ENCODE data around the gene EGLN2. TPM values are rescaled to one million over a fixed set of nuclear protein-coding genes. Genes with fewer than 3 reads are reported as not detected.
A peak's percentile ranks its signal among the peaks of the same experiment; 100 is the strongest.

EGLN2 gene
- total and polyA plus RNA-seq, 9 of the 15 experiments (the other 6 are each of a cell fraction or from before 2014, with no cell fraction given), result 9.6 to 114 (median 71.0) TPM

DNA sequence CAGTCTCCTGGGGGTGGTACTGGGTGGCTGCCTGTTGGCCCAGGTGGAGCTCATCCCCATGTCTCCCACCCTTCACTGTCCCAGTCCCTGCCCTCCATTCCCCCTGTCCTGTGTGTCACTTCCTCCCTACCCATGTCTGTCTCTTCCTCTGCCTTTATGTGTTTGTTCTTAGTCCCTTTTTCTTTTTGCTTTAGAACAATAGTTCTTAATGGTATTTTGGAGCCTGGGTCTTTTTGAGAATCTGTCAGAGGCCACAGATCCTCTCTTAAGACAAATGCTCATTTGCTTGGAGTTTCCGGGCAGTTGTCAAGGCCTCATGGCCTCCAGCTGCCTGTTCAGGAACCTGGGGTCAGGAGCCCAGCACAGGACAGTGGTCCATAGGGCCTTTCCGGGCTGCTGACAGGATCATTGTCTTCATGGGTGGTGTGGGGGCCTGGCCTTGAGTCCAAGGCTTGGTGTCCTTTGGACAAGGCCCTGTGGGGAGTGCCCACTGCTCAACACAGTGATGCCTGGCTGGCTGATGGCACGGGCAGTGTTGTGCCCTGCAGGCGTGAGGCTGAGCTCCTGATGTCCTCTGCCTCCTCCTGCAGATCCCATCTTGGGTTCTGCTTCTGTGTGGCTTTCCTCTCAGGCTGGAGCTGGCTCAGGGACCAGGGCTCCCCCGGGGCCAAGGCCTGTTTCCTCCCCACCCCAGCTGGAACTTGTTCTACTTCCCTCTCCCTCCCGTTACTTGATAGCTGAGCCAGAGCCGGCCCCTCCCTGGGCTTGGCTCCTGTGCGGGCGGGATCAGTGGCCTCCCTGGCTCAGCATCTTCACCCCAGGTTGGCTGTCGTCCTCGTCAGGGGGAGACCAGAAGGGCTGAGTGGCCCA, 3.5 kb downstream of the EGLN2 start:
- 27% methylated on average over 9 of the region's 11 CpGs for WGBS (ENCODE audit: insufficient coverage, low coverage, missing lambda C conversion rate)
- Histone ChIP-seq H3K36me3 (ENCODE audit: control insufficient read depth, insufficient read depth, low read length) (peaks cover 73% of the 10 kb centered on the region), H3K4me1 (replicated peaks in 1 of 2; ENCODE audit: control insufficient read depth in 2 of 2, insufficient read depth in 2 of 2, low read length in 2 of 2) (peaks cover 50 to 79% of the 10 kb centered on the region in 2 experiments), H2AFZ (ENCODE audit: low read depth, low read length) (no peak overlapping the region), H3K27ac (ENCODE audit: extremely low read depth, low read depth, low read length) (peak overlapping the region; percentile 53; the same call in 2 of the 3 replicates), H3K9ac (ENCODE audit: insufficient read depth in 1 of 2, low read depth in 2 of 2, low read length in 2 of 2) (peak overlapping the region; percentile 28 to 91), H3K4me3 (peak overlapping the region; percentile 19), H3K9me1 (ENCODE audit: control insufficient read depth, insufficient read depth, low read length) (peaks cover 24% of the 10 kb centered on the region), H4K20me1 (replicated peaks; ENCODE audit: control insufficient read depth, insufficient read depth, low read length) (peaks cover 58% of the 10 kb centered on the region), H3K79me2 (ENCODE audit: control insufficient read depth, insufficient read depth, low read length) (peaks cover 83% of the 10 kb centered on the region), H3K9me3 (replicated peaks; ENCODE audit: control insufficient read depth, insufficient read depth, low read depth, low read length) (no peaks in the 10 kb centered on the region), H3K27me3 (ENCODE audit: control insufficient read depth in 2 of 2, insufficient read depth in 2 of 2, low read length in 2 of 2) (no peaks in the 10 kb centered on the region), H3K4me2 (ENCODE audit: insufficient read depth, low read length) (peak overlapping the region; percentile 79)
- in situ Hi-C loops (cut with MboI) (no loop called here), intact Hi-C loops (cut with micrococcal nuclease) (no loop called here)
- ATAC-seq (peak; percentile 9), DNase-seq (ENCODE audit: extremely low read depth in 1 of 4, low spot score in 3 of 4) (peak in 3 of 4 experiments; percentile 20 to 69 (median 44)), FAIRE-seq (peak; percentile 70)
- no TSS peak for BruUV-seq (replicated peaks)
- CTCF ChIA-PET (ENCODE audit: low intra/inter-chr PET ratio), result no interaction called here
- POLR2A ChIA-PET, result interaction anchor here (0.5 to 2.1 kb wide), 11 partner anchors 9 to 463 kb away, joined by 3 to 7 read pairs (median 4); partner anchors contain the start of genes ACTMAP, RAB4B and SNRPA
- TF ChIP-seq, protein P1, sequence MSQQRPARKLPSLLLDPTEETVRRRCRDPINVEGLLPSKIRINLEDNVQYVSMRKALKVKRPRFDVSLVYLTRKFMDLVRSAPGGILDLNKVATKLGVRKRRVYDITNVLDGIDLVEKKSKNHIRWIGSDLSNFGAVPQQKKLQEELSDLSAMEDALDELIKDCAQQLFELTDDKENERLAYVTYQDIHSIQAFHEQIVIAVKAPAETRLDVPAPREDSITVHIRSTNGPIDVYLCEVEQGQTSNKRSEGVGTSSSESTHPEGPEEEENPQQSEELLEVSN (IDR thresholded peaks at IDR 0.05; ENCODE audit: borderline replicate concordance in 1 of 2, extremely low read depth in 1 of 2, insufficient read depth in 1 of 2, insufficient read length in 1 of 2, low read depth in 1 of 2, low read length in 1 of 2, poor library complexity in 1 of 2, severe bottlenecking in 1 of 2), result peak in 1 of 2 experiments; percentile 19
- TF ChIP-seq RBM22 (IDR thresholded peaks at IDR 0.05; ENCODE audit: low read depth, low read length, poor library complexity, severe bottlenecking) (peak; percentile 24), NFYB (IDR thresholded peaks at IDR 0.05; ENCODE audit: extremely low read depth, insufficient read length) (no peak), POLR2G (IDR thresholded peaks at IDR 0.05; ENCODE audit: low read depth, low read length) (peak; percentile 62), ZNF717 (CRISPR knock-in tag; IDR thresholded peaks at IDR 0.05) (no peak)
- TF ChIP-seq, protein P2, sequence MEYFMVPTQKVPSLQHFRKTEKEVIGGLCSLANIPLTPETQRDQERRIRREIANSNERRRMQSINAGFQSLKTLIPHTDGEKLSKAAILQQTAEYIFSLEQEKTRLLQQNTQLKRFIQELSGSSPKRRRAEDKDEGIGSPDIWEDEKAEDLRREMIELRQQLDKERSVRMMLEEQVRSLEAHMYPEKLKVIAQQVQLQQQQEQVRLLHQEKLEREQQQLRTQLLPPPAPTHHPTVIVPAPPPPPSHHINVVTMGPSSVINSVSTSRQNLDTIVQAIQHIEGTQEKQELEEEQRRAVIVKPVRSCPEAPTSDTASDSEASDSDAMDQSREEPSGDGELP (CRISPR knock-in tag; IDR thresholded peaks at IDR 0.05; ENCODE audit: borderline replicate concordance), result peak; percentile 63; the same call in 1 of the 2 replicates
- TF ChIP-seq, protein P3, sequence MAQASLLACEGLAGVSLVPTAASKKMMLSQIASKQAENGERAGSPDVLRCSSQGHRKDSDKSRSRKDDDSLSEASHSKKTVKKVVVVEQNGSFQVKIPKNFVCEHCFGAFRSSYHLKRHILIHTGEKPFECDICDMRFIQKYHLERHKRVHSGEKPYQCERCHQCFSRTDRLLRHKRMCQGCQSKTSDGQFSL (CRISPR knock-in tag; IDR thresholded peaks at IDR 0.05), result no peak
- TF ChIP-seq, protein P3 (tag; IDR thresholded peaks at IDR 0.05), result 0 out of 4 replicates have a peak, but pooled peaks of 1 of the 2 experiments have one; percentile 31

All from K562 (cell line).